Suprapubic skin (tissue), 4 donors: ENCODE data around the gene GBP7. TPM values are rescaled to one million over a fixed set of nuclear protein-coding genes. Genes with fewer than 3 reads are reported as not detected.
A peak's percentile ranks its signal among the peaks of the same experiment; 100 is the strongest.

Source experiments
- DNase-seq, 2 donors: peaks; one replicate each; pipeline ENCODE4 v3.0.0-alpha.2; 2019; ENCODE audit warnings: low spot score in 2 of 2
- H3K27ac ChIP-seq: fragments of 200-600 bp; sonication (generic); one replicate; pipeline ENCODE4 v1.5.1; 2019
- H3K27me3 ChIP-seq: fragments of 200-600 bp; sonication (generic); one replicate; pipeline ENCODE4 v1.5.1; 2019
- H3K36me3 ChIP-seq: fragments of 200-600 bp; sonication (generic); one replicate; pipeline ENCODE4 v1.5.1; 2019
- H3K4me1 ChIP-seq: fragments of 200-600 bp; sonication (generic); one replicate; pipeline ENCODE4 v1.5.1; 2019
- H3K4me3 ChIP-seq: fragments of 200-600 bp; sonication (generic); one replicate; pipeline ENCODE4 v1.5.1; 2019; ENCODE audit warnings: mild to moderate bottlenecking
- H3K9me3 ChIP-seq: fragments of 200-600 bp; sonication (generic); one replicate; pipeline ENCODE4 v1.5.1; 2019
- CTCF ChIP-seq, 2 donors: fragments of 200-600 bp in 1 of 2; fragments of 450-650 bp in 1 of 2; sonication (generic) in 1 of 2; IDR thresholded peaks; one replicate each; pipeline ENCODE4 v1.5.1; 2016 to 2019; ENCODE audit warnings: antibody characterized with exemption in 2 of 2, mild to moderate bottlenecking in 1 of 2, moderate library complexity in 1 of 2
- EP300 ChIP-seq: sonication (generic); formaldehyde crosslinking; IDR thresholded peaks from one replicate; pipeline ENCODE4 v1.6.1; 2017; ENCODE audit warnings: antibody characterized with exemption
- POLR2A ChIP-seq, 2 donors: fragments of 450-650 bp; IDR thresholded peaks; one replicate each; pipeline ENCODE4 v1.6.1; 2017; ENCODE audit warnings: antibody characterized with exemption in 2 of 2, mild to moderate bottlenecking in 2 of 2, moderate library complexity in 2 of 2
- POLR2AphosphoS5 ChIP-seq, 3 donors: sonication (generic); formaldehyde crosslinking; IDR thresholded peaks; one replicate each; pipeline ENCODE4 v1.6.1; 2017; ENCODE audit warnings: antibody characterized with exemption in 3 of 3
- WGBS: methylation state at CpG from one replicate; pipeline ENCODE4 v1.1.5; 2018; 5-methylcytosine and 5-hydroxymethylcytosine counted together
- total RNA-seq, 4 donors: library from RNA; depleted of rRNA; stranded (reverse); fragments of >200 nt; gene quantifications; one replicate each; pipeline ENCODE4 v1.1.0, GENCODE V29; 2016

GBP7 gene
- total RNA-seq, 4 donors from 2014 or later = not detected

DNA sequence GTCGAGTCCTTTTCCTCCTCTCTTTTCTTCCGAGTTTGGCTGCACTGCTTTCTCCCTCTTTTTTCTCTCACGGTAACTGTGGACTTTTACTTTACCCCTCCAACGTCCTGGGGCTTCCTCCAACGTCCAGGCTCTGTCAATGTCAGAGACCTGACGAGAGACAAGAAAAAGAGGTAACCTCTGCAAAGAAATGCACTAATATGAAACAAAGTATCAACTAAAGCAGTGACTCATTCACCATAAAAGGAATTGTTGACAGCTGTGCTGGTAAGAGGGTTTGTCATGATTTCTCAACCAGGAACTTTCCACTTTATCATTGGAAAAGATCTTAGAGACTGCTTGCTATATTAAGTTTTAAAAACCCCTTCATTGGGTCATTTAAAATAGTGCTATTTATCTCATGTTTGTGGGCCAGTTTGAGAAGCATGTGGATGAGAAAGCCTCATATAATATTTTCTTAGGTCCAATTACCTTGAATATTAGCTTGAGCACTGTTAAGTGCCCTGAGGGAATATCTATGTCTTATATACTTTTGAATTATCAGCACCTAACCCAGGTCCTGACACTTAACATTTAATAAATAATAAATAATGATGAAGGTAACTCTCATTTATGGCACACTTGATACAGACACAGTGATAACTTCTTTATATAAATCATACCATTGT lies 49.8 kb downstream of the GBP7 start, which contains the start of gene GBP2:
Gene GBP2, minus strand, starts transcription at position 202 of the 668 bp plus-strand sequence. CDS start 4,148 bp downstream, outside the sequence.
- Histone ChIP-seq H3K27ac (peak within 1 kb of the TSS; percentile 87), H3K4me1 (peaks cover 62% of the 10 kb centered on the region), H3K36me3 (peaks cover 8% of the 10 kb centered on the region), H3K4me3 (peak within 1 kb of the TSS; percentile 56), H3K9me3 (no peaks in the 10 kb centered on the region), H3K27me3 (no peaks in the 10 kb centered on the region)
- no peak for DNase-seq
- TF ChIP-seq POLR2AphosphoS5 (IDR thresholded peaks at IDR 0.05) (no peak), POLR2A (IDR thresholded peaks at IDR 0.05) (peak in 1 of 2 donors; percentile 33)
- WGBS = 5% methylated on average over 6 of the region's 6 CpGs

DNA sequence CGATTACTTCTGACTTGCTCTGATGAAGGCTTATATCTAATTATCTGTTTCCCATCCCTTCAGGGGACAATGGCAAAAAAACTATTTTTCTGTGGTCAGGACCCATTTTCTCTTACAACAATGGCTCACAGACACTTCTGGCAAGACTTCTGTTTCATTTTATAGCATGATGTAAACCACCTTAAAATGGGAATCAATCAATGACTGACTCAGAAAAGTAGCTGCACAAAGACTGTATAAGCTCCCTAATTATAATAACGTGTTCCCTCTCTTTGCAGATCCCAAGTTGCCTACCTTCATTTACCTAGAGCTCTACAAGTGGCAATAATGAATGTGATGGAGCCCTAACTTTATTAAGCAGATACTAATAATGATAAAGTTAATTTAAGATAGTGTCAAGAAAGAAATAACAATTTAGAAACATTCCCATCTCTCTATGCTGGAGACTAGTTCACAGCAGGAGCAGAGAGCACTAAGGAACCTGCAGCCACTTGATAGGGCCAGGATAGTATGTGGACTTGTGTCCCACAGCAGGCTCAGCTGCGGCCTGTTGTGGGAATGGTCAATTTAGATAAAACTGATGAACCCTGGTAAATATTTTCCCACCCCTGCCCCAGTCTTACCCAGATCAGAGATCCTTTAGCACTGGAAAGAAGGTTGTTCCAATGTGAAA lies 50.4 kb downstream of the GBP7 start:
- TF ChIP-seq POLR2A (IDR thresholded peaks at IDR 0.05) (no peak), CTCF (IDR thresholded peaks at IDR 0.05) (no peak), EP300 (no peak), POLR2AphosphoS5 (IDR thresholded peaks at IDR 0.05) (no peak)
- no peaks in the 10 kb centered on the region for H3K27me3 ChIP-seq
- peak overlapping the region; percentile 56 for H3K4me3 ChIP-seq
- H3K27ac ChIP-seq = peak overlapping the region; percentile 87
- no peaks in the 10 kb centered on the region for H3K9me3 ChIP-seq
- 28% methylated on average over 3 of the region's 3 CpGs for WGBS
- peaks cover 15% of the 10 kb centered on the region for H3K36me3 ChIP-seq
- peaks cover 58% of the 10 kb centered on the region for H3K4me1 ChIP-seq
- no peak for DNase-seq

DNA sequence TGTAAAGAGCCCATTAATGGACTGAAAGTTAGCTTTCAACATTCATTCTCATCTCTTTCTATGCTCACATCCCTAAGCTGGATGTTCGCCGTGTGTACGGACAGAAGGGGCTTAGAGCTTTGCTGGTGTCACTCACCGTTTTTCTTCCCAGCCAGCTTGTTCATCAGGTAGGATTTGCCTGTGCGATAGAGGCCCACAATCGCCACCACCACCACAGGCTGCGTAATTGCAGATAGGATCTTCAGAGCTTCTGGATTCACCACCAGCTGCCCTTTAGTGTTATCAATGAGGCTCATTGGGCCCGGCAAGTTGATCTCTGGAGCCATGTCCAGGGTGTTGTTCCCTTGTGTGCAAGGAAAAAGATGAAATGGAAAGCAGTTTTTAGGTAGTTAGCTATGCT lies 54.2 kb downstream of the GBP7 start:
- no peak overlapping the region for H3K4me3 ChIP-seq
- peaks cover 52% of the 10 kb centered on the region for H3K36me3 ChIP-seq
- 96% methylated on average over 8 of the region's 8 CpGs for WGBS
- no peak overlapping the region for H3K27ac ChIP-seq
- DNase-seq = no peak
- H3K4me1 ChIP-seq = peaks cover 34% of the 10 kb centered on the region
- H3K27me3 ChIP-seq = no peaks in the 10 kb centered on the region
- no peak for TF ChIP-seq POLR2A (IDR thresholded peaks at IDR 0.05)
- no peak for TF ChIP-seq POLR2AphosphoS5 (IDR thresholded peaks at IDR 0.05)
- no peak for TF ChIP-seq EP300
- TF ChIP-seq CTCF (IDR thresholded peaks at IDR 0.05) = no peak
- H3K9me3 ChIP-seq = no peaks in the 10 kb centered on the region

DNA sequence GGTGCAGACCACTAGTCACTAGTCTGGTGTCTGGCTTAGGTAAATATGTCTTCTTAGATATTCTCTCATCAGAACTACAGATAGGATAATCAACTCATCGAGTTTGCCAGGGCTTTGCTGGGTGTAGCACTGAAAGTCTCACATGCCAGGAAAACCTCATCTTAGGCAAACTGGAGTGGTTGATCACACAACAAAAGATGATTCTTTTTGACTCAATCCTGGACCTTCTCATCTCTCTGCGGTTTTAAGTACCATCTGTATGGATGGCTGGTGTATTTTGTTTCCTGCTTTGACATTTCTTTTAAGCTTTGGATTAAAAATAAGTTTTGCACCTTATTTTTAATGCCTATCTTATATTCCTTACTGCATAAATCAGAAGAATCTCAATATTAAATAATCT lies 61.1 kb downstream of the GBP7 start:
- Histone ChIP-seq H3K4me3 (no peak overlapping the region), H3K27me3 (no peaks in the 10 kb centered on the region), H3K27ac (no peak overlapping the region), H3K36me3 (peaks cover 94% of the 10 kb centered on the region), H3K9me3 (no peaks in the 10 kb centered on the region), H3K4me1 (no peaks in the 10 kb centered on the region)
- no peak for DNase-seq
- 92% methylated on average over 2 of the region's 2 CpGs for WGBS
- no peak for TF ChIP-seq POLR2A (IDR thresholded peaks at IDR 0.05)
- TF ChIP-seq CTCF (IDR thresholded peaks at IDR 0.05) = no peak
- no peak for TF ChIP-seq EP300
- TF ChIP-seq POLR2AphosphoS5 (IDR thresholded peaks at IDR 0.05) = no peak

- 67% methylated on average over 5 of the region's 5 CpGs for WGBS
- no peak overlapping the region for H3K27ac ChIP-seq
- H3K4me1 ChIP-seq = no peaks in the 10 kb centered on the region
- peaks cover 94% of the 10 kb centered on the region for H3K36me3 ChIP-seq
- no peak for TF ChIP-seq POLR2A (IDR thresholded peaks at IDR 0.05)
- TF ChIP-seq EP300 = no peak
- TF ChIP-seq CTCF (IDR thresholded peaks at IDR 0.05) = no peak
- no peak for DNase-seq
- H3K27me3 ChIP-seq = no peaks in the 10 kb centered on the region
- no peaks in the 10 kb centered on the region for H3K9me3 ChIP-seq
- H3K4me3 ChIP-seq = no peak overlapping the region
Measured at GRCh38 chr1:89112871-89113613, 62.8 kb downstream of the GBP7 start.
